GM23338 (cell line): ENCODE results near the gene SLC22A5. TPM values are rescaled to one million over a fixed set of nuclear protein-coding genes. Genes with fewer than 3 reads are reported as not detected.

Experiments used
- ATAC-seq: fragments of 200-7000 bp; cut with Tn5 transposase; 3 replicates; pipeline ENCODE4 v1.9.1; 2020
- DNase-seq: peaks from one replicate; pipeline ENCODE4 v3.0.0-alpha.2; 2015; ENCODE audit warnings: low spot score
- H2AFZ ChIP-seq: fragments of 200-600 bp; sonication (generic); 2 replicates; pipeline ENCODE4 v1.8.0; 2016; ENCODE audit warnings: antibody characterized with exemption, mild to moderate bottlenecking, moderate library complexity
- H3F3A ChIP-seq: fragments of 200-600 bp; sonication (generic); replicated peaks from 2 replicates; pipeline ENCODE4 v1.8.0; 2017; ENCODE audit warnings: antibody characterized with exemption, mixed run types, low read depth
- H3K27ac ChIP-seq: fragments of 200-600 bp; sonication (generic); 2 replicates; pipeline ENCODE4 v1.6.1; 2016; ENCODE audit warnings: low read depth
- H3K27me3 ChIP-seq: fragments of 200-600 bp; sonication (generic); 2 replicates; pipeline ENCODE4 v1.8.0; 2016; ENCODE audit warnings: mild to moderate bottlenecking, mixed run types, moderate library complexity; ENCODE audit not compliant: insufficient read depth
- H3K36me3 ChIP-seq: fragments of 200-600 bp; sonication (generic); 2 replicates; pipeline ENCODE4 v1.8.0; 2016; ENCODE audit warnings: mild to moderate bottlenecking; ENCODE audit not compliant: insufficient read depth
- H3K4me1 ChIP-seq: fragments of 200-600 bp; sonication (generic); 2 replicates; pipeline ENCODE4 v1.8.0; 2016; ENCODE audit warnings: mild to moderate bottlenecking, moderate library complexity; ENCODE audit not compliant: insufficient read depth
- H3K4me2 ChIP-seq: fragments of 200-600 bp; sonication (generic); 2 replicates; pipeline ENCODE4 v1.7.1; 2017; ENCODE audit warnings: mixed run types
- H3K4me3 ChIP-seq: fragments of 200-600 bp; sonication (generic); 2 replicates; pipeline ENCODE4 v1.6.1; 2016; ENCODE audit warnings: mixed run types
- H3K79me2 ChIP-seq: fragments of 200-600 bp; sonication (generic); replicated peaks from 2 replicates; pipeline ENCODE4 v1.8.0; 2017; ENCODE audit warnings: mild to moderate bottlenecking; ENCODE audit not compliant: insufficient read depth
- H3K9me2 ChIP-seq: fragments of 200-600 bp; sonication (generic); 2 replicates; pipeline ENCODE4 v1.8.0; 2017; ENCODE audit not compliant: insufficient read depth
- H4K20me1 ChIP-seq: fragments of 200-600 bp; sonication (generic); replicated peaks from 2 replicates; pipeline ENCODE4 v1.8.0; 2017; ENCODE audit warnings: mild to moderate bottlenecking; ENCODE audit not compliant: insufficient read depth
- H3K27ac Mint-ChIP-seq: 2 replicates; pipeline ENCODE4 v1.8.0; 2020; ENCODE audit warnings: inconsistent platforms, mild to moderate bottlenecking, moderate library complexity, mixed read lengths
- H3K27me3 Mint-ChIP-seq: 3 replicates; pipeline ENCODE4 v1.8.0; 2022; ENCODE audit warnings: low read depth, mild to moderate bottlenecking, moderate library complexity, mixed read lengths, inconsistent platforms; ENCODE audit not compliant: insufficient read depth, poor library complexity
- H3K36me3 Mint-ChIP-seq: 3 replicates; pipeline ENCODE4 v1.8.0; 2021; ENCODE audit warnings: low read depth, mild to moderate bottlenecking, inconsistent platforms, moderate library complexity, mixed read lengths
- H3K4me1 Mint-ChIP-seq: 3 replicates; pipeline ENCODE4 v1.8.0; 2020; ENCODE audit warnings: mild to moderate bottlenecking, inconsistent platforms, mixed read lengths
- H3K4me3 Mint-ChIP-seq: 3 replicates; pipeline ENCODE4 v1.8.0; 2021; ENCODE audit warnings: moderate library complexity, mild to moderate bottlenecking, inconsistent platforms, mixed read lengths
- H3K9me3 Mint-ChIP-seq: 3 replicates; pipeline ENCODE4 v1.8.0; 2020; ENCODE audit warnings: moderate library complexity, mild to moderate bottlenecking, inconsistent platforms, mixed read lengths
- CREB1 ChIP-seq: fragments of 250-450 bp; sonication (Bioruptor Pico); IDR thresholded peaks from 2 replicates; pipeline ENCODE4 v1.5.0; 2020; ENCODE audit warnings: low read depth, mild to moderate bottlenecking, moderate library complexity
- CTCF ChIP-seq, 2 experiments: fragments of 200-600 bp in 1 of 2; sonication (generic) in 1 of 2; conservative IDR thresholded peaks; 2 replicates each; pipeline versions ENCODE4 v1.5.1 to v1.6.1; 2016 to 2017; ENCODE audit warnings: antibody characterized with exemption in 2 of 2, low read depth in 2 of 2, mild to moderate bottlenecking in 2 of 2, moderate library complexity in 1 of 2
- EZH2 ChIP-seq: fragments of 200-600 bp; sonication (generic); IDR thresholded peaks from one replicate; pipeline ENCODE4 v1.8.0; 2017; ENCODE audit warnings: antibody characterized with exemption, mild to moderate bottlenecking, low read depth; ENCODE audit not compliant: unreplicated experiment
- JUNB ChIP-seq: IDR thresholded peaks from one replicate; pipeline ENCODE4 v1.6.1; 2016; ENCODE audit warnings: antibody characterized with exemption; ENCODE audit not compliant: unreplicated experiment
- POLR2AphosphoS5 ChIP-seq: IDR thresholded peaks from 2 replicates; pipeline ENCODE4 v1.6.1; 2016; ENCODE audit warnings: antibody characterized with exemption, low read depth
- STAT1 ChIP-seq: IDR thresholded peaks from one replicate; pipeline ENCODE4 v1.6.1; 2016; ENCODE audit warnings: antibody characterized with exemption; ENCODE audit not compliant: unreplicated experiment
- ZNF331 ChIP-seq: fragments of 250-450 bp; sonication (Bioruptor Pico); IDR thresholded peaks from 2 replicates; pipeline ENCODE4 v1.5.0; 2020; ENCODE audit warnings: low read depth, mild to moderate bottlenecking, moderate library complexity
- polyA plus RNA-seq: library from polyadenylated mRNA; unstranded; fragments of >200 nt; fragmentation: Nextera tagmentation; extraction: Ambion mirVana; gene quantifications from 2 replicates; pipeline ENCODE4 v1.2.1, GENCODE V29; 2016
- total RNA-seq: library from RNA; depleted of rRNA; stranded (reverse); fragments of >200 nt; shearing (Covaris generic); gene quantifications from 2 replicates; pipeline ENCODE4 v1.2.3, GENCODE V29; 2014
- TF ChIP-seq, protein P1 (sequence below): fragments of 250-450 bp; sonication (Bioruptor Pico); IDR thresholded peaks from 2 replicates; pipeline ENCODE4 v1.5.0; 2020; ENCODE audit warnings: mild to moderate bottlenecking, moderate library complexity
- TF ChIP-seq, protein P2 (sequence below): IDR thresholded peaks from 2 replicates; pipeline ENCODE4 v1.6.1; 2016; ENCODE audit warnings: antibody characterized with exemption

SLC22A5 gene
- total and polyA plus RNA-seq, 2 experiments from 2014 or later, result 1.9 to 2.4 TPM

DNA sequence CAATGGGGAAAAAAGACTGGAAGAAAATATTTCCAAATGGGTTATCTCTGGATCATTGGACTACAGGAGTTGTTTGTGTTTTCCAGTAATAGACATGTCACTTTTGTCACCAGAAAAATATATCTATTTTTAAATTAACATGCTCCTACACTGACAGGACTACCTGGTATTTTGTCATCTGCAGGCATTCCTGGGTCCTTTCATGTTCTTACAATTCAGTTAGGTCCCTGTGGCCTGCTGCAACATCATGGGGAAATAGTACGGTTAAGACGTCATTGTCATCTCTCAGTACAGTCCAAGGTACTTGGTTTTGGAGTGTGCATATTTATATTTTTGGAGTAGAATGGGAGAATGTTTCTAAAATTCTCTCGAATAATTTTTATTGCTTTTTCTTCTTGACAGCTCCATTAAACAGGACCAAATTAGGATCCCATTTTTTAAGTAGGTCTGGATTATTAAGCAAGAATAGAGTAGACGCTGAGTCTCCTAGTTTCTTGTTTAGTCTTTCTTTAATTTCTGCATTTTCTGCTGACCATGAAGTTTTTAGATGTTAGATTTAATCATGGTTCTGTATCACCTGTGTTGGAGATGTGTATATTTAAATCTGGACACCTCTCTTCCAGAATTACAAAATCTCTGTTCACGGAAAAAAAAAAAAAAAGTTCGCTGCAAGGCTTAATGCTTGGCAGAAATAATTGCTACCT lies 46.9 kb downstream of the SLC22A5 start (continued):
- TF ChIP-seq, protein P1, sequence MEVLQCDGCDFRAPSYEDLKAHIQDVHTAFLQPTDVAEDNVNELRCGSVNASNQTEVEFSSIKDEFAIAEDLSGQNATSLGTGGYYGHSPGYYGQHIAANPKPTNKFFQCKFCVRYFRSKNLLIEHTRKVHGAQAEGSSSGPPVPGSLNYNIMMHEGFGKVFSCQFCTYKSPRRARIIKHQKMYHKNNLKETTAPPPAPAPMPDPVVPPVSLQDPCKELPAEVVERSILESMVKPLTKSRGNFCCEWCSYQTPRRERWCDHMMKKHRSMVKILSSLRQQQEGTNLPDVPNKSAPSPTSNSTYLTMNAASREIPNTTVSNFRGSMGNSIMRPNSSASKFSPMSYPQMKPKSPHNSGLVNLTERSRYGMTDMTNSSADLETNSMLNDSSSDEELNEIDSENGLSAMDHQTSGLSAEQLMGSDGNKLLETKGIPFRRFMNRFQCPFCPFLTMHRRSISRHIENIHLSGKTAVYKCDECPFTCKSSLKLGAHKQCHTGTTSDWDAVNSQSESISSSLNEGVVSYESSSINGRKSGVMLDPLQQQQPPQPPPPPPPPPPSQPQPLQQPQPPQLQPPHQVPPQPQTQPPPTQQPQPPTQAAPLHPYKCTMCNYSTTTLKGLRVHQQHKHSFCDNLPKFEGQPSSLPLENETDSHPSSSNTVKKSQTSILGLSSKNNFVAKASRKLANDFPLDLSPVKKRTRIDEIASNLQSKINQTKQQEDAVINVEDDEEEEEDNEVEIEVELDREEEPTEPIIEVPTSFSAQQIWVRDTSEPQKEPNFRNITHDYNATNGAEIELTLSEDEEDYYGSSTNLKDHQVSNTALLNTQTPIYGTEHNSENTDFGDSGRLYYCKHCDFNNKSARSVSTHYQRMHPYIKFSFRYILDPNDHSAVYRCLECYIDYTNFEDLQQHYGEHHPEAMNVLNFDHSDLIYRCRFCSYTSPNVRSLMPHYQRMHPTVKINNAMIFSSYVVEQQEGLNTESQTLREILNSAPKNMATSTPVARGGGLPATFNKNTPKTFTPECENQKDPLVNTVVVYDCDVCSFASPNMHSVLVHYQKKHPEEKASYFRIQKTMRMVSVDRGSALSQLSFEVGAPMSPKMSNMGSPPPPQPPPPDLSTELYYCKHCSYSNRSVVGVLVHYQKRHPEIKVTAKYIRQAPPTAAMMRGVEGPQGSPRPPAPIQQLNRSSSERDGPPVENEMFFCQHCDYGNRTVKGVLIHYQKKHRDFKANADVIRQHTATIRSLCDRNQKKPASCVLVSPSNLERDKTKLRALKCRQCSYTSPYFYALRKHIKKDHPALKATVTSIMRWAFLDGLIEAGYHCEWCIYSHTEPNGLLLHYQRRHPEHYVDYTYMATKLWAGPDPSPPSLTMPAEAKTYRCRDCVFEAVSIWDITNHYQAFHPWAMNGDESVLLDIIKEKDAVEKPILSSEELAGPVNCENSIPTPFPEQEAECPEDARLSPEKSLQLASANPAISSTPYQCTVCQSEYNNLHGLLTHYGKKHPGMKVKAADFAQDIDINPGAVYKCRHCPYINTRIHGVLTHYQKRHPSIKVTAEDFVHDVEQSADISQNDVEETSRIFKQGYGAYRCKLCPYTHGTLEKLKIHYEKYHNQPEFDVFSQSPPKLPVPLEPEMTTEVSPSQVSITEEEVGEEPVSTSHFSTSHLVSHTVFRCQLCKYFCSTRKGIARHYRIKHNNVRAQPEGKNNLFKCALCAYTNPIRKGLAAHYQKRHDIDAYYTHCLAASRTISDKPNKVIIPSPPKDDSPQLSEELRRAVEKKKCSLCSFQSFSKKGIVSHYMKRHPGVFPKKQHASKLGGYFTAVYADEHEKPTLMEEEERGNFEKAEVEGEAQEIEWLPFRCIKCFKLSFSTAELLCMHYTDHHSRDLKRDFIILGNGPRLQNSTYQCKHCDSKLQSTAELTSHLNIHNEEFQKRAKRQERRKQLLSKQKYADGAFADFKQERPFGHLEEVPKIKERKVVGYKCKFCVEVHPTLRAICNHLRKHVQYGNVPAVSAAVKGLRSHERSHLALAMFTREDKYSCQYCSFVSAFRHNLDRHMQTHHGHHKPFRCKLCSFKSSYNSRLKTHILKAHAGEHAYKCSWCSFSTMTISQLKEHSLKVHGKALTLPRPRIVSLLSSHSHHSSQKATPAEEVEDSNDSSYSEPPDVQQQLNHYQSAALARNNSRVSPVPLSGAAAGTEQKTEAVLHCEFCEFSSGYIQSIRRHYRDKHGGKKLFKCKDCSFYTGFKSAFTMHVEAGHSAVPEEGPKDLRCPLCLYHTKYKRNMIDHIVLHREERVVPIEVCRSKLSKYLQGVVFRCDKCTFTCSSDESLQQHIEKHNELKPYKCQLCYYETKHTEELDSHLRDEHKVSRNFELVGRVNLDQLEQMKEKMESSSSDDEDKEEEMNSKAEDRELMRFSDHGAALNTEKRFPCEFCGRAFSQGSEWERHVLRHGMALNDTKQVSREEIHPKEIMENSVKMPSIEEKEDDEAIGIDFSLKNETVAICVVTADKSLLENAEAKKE, result no peak

DNA sequence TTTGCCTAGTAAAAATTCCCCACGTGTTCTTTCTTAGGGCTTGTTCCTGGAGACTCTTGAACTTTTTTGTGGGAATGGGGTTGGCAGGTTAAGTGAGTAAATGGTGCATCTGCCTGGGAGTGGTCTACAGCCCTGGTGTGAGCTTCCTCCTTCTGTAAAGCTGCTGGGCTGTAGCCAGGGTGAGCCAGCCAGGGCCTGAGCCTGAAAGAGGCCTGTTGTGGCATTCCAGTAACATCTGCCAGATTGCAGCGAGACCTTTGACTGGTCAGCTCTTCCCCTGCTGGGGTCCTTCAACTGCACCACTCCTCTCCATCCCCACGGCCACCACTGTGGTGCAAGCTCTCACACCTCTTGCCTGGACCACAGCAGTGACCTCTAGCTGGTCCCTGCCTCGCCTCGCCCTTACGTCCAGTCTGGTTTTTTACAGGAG lies 47.5 kb downstream of the SLC22A5 start:
- H3F3A ChIP-seq, result peaks cover 2% of the 10 kb centered on the region; the same call in 1 of the 2 replicates
- H3K36me3 Mint-ChIP-seq, result no peaks in the 10 kb centered on the region
- H3K27ac ChIP-seq, result no peak overlapping the region
- peaks cover 4% of the 10 kb centered on the region for H3K27me3 Mint-ChIP-seq
- H3K9me2 ChIP-seq, result no peaks in the 10 kb centered on the region
- H3K4me2 ChIP-seq, result no peak overlapping the region
- H3K9me3 Mint-ChIP-seq, result no peaks in the 10 kb centered on the region
- H3K4me1 ChIP-seq, result no peaks in the 10 kb centered on the region; the same call in 1 of the 2 replicates
- ATAC-seq, result no peak
- no peak overlapping the region for H3K4me3 ChIP-seq
- TF ChIP-seq POLR2AphosphoS5, result no peak
- no peak for TF ChIP-seq JUNB
- TF ChIP-seq, protein P2, sequence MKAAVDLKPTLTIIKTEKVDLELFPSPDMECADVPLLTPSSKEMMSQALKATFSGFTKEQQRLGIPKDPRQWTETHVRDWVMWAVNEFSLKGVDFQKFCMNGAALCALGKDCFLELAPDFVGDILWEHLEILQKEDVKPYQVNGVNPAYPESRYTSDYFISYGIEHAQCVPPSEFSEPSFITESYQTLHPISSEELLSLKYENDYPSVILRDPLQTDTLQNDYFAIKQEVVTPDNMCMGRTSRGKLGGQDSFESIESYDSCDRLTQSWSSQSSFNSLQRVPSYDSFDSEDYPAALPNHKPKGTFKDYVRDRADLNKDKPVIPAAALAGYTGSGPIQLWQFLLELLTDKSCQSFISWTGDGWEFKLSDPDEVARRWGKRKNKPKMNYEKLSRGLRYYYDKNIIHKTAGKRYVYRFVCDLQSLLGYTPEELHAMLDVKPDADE, result no peak
- TF ChIP-seq EZH2, result no peak
- TF ChIP-seq CREB1 (CRISPR knock-in tag), result no peak
- TF ChIP-seq STAT1, result no peak
- TF ChIP-seq ZNF331, result no peak
- TF ChIP-seq CTCF (conservative IDR thresholded peaks at IDR 0.05; ENCODE audit: low read depth in 2 of 2), result no peak
- DNase-seq, result no peak
- no peak overlapping the region for H3K27ac Mint-ChIP-seq
- no peak overlapping the region for H2AFZ ChIP-seq
- peaks cover 14% of the 10 kb centered on the region for H3K4me1 Mint-ChIP-seq
- H3K27me3 ChIP-seq, result 0 out of 2 replicates have a peak, but pooled peaks cover under 1% of the 10 kb centered on the region
- no peak overlapping the region for H3K4me3 Mint-ChIP-seq
- no peaks in the 10 kb centered on the region for H4K20me1 ChIP-seq
- H3K79me2 ChIP-seq, result no peaks in the 10 kb centered on the region
- no peaks in the 10 kb centered on the region for H3K36me3 ChIP-seq
